GM21737 (cell line): ENCODE results near the gene LRRTM2.
"Not testable (repeated sequence)": the region's sequence is repeated elsewhere in the genome, so short reads cannot be mapped to it uniquely, and the experiment has no call there.

Experiments used
- ATAC-seq: cut with Tn5 transposase; IDR thresholded peaks from one replicate; pipeline ENCODE4 v1.9.1; 2021; ENCODE audit warnings: mild to moderate bottlenecking, moderate library complexity; ENCODE audit not compliant: unreplicated experiment

LRRTM2 gene

DNA sequence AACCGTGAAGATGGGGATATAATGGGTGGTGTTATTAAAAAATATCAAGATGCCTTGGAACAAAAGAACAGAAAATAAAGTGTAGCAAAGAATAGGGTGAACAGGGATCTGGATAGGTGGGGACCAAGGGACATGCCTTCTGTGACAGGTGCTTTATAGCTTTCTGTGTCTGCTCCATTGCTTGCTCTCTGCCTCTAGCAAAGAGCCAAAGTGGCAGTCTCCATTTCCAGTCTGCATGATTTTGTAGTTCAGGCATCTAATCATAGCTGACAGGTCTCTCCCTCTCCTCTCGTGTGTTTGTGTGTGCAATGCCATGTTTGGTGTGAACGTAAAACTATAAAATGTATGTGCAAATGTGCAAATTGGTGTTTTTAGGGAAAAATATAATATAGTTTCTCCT lies 35.0 kb downstream of the LRRTM2 start:
- ATAC-seq, result no peak

DNA sequence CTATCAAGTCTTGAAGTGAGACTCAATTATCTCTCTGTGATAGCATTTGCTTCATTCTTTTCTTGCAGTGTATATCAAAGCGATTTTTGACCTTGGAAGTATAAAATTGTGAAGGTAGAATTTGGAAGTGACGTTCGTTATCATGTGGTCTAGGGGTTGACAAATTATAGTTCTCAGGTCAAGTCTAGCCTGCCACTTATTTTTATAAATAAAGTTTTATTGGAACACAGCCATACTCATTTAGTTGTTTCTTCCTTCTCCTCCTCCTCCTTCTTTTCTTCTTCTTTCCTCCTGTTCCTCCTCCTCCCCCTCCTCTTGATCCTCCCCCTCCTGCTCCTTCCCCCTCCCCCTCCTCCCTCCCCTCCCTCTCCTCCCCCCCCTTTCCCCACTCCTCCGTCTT lies 38.0 kb downstream of the LRRTM2 start:
- no peak for ATAC-seq

DNA sequence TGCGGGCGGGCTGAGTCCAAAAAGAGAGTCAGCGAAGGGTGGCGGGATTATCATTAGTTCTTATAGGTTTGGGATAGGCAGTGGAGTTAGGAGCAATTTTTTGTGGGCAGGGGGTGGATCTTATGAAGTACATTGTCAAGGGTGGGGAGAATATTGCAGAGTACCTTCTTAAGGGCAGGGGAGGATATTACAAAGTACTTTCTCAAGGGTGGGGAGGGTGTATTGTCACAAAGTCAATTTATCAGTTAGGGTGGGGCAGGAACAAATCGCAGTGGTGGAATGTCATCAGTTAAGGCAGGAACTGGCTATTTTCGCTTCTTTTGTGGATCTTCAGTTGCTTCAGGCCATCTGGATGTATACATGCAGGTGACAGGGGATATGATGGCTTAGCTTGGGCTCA lies 40.3 kb downstream of the LRRTM2 start:
- ATAC-seq, result not testable (repeated sequence)

DNA sequence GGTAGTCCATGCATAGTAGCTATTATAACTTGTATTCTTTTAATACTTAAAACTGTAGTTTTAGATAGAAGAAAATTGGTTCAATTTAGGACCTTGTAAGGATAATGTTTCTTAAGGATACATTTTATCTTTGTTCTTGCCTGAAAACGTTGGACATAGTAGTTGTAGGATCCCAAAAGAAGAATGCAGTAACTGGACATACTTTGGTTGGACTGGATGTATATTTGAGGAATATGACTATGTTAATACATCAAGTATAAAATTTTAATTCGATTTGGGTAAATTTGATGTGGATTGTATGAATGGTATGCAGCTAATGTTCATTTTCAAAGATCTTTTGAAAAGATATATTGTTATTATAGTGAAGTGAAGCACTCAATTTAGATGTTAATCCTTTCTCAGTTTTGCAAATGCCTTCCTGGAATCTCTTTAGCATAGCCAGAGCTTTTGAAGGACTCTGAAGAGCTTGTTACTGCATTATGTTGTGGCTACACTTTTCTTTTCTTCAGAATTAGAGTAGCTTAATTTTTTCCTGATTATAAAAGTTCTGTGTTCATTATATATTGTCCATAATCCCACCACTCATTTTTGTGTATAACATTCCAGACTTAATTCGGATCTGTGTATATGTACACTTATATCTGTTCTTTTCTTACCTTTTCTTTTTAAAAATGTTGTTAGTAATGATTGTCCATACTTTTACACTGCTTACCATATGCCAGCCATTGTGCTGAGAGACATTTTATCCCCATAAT lies 41.2 kb downstream of the LRRTM2 start:
- ATAC-seq, result no peak

DNA sequence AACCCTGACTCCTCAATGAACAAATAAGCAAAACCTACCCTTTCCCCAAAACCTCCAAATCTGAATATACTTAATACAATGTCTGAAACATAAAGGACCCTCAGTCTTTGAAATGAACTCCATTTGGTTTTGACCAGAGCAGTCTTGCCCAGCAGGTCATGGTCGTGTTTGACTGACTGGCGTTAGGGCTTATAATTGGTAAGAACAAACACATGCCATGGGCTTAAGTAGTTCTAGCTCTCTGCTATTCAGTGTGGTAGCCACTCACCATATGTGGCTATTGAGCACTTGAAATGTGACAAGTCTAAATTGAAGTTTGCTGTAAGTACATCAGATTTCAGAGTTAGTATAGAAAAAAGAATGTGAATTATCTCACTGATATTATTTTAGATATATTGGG lies 42.1 kb downstream of the LRRTM2 start:
- no peak for ATAC-seq

DNA sequence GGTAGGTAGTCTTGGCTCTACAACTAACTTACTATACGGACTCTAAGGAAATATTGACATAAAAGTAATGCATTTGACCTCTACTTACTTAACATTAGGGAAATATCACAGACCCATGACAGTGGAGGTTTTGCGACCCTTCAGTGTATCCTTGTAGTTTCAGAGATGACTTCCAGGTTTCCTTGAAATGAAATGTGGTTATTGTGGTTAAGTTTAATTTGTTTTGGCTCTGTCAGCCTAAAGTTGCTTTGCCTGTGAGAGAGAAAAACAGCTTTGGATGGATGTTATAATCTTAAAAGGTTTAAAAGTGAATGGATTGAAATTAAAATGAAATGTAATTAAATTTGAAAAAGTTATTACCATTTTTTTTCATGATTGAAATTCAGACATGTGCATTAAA lies 42.9 kb downstream of the LRRTM2 start:
- no peak for ATAC-seq

DNA sequence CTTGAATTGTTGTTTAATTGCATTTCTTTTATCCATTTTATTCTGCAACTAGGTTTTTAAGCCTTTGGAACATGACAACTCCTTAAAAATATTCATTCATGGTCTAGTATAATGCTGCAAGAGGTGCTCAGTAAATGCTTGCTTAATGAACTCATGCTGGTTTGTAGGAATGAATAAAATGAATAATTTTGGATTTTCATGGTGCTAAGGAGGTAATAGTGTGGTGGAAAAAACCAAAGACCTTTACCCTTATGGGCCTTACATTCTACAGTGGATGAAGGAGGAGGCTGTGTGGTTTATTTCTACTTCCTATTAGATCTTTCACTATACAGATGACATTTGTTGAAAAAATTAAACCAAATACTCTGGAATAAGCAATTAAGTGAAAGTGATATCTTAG lies 43.4 kb downstream of the LRRTM2 start:
- ATAC-seq, result no peak

DNA sequence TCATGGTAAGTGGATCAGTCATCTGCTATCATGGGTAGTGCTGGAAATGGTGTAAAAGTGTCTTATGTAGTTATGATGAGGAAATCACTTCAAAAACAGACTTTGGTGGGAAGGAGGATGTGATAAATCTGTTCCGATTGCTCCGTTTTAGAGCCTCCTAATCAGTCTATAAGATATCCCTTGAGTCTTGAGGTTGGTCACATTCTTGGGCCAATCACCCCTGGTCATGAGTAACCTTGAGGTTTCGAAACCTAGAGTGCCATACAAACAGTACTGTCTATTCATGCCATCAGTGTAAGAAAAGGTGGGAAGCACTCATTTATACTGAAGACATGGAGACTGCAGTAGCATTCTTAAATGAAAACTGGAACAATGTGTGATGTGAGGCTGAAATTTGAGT lies 45.8 kb downstream of the LRRTM2 start:
- ATAC-seq, result no peak

DNA sequence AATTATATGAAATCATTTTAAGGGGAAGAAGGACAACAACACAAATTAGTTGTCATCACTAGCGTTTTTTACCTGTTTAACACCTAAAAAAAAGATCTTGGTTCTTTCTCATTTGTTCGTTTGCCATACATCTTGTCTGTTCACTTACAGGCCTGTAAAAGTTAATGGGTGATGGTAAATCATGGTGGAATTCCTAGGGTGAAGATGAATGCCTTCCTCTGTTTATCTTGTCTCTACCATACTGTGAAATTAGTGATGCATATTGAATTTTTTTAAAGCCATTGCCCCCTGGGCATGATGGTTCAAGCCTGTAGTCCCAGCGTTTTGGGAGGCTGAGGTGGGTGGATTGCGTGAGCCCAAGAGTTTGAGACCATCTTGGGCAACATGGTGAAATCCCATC lies 46.6 kb downstream of the LRRTM2 start:
- no peak for ATAC-seq

DNA sequence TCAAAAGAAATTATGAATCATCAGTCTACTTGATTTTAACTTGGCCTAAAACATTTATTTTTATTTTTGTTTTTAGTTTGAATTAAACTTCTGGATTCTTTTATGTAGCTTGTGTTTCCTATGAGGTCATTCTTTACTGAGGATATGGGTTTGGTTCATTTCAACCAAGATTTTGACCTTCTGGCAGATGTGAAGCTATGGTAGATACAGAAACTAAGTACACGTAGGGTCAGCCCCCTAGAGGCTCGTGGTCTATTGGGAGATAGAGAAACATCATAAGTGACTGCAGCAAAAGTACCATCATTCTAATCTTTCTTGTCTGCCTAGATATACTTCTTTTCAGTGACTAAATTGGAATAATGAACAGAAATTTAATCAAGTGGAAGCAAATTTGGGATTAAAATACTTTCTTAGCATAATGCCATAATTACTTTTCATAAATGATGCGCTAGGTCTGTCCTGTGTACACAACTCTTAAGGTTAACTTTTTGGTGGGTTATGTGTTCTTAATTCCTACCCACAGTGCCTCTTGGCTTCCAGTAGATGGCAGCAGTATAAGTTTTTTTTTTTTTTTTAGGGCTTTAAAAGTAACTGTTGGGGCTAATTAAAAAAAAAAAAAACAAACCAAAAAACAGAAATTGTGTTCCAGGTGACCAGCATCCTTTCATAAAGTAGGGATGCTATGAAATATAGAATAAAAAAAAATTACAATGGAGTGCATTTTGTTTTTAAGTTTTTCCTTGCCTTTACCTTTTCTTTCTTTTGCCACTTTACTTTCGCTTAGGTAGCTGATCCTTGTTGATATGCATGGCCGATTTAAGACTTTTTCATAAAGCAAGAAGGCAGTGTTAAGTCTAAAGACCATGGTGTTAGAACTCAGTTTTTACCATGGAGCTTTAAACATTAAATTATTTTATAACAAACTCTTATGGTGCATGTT lies 49.9 kb downstream of the LRRTM2 start:
- ATAC-seq, result no peak

DNA sequence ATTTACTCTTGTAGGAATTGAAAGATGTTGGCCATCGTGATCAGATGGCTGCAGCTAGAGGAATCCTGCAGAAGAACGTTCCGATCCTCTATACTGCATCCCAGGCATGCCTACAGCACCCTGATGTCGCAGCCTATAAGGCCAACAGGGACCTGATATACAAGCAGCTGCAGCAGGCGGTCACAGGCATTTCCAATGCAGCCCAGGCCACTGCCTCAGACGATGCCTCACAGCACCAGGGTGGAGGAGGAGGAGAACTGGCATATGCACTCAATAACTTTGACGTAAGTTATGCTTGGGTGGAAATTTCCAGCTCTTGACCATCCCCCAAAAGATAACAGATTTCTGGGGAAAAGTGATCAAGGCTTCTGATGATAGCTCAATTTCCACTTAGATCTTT lies 50.6 kb downstream of the LRRTM2 start:
- no peak for ATAC-seq

DNA sequence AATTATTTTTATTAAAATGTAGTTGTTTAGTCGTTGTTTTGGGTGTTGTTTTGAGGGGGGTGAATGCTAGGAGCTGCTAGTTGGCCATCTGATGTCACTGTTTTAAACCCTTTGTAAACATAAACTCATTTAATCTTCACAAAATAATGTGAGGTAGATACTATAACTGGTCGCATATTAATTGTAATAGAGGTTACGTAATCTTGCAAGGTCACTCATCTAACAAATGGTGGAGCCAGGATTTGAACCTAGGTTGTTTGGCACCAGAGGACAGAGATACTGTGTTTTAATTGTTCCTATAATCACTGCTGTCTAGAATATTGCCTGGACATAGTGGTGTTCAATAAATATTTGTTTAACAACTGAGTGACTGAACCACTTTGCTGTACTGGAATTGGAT lies 54.4 kb downstream of the LRRTM2 start:
- ATAC-seq, result no peak

DNA sequence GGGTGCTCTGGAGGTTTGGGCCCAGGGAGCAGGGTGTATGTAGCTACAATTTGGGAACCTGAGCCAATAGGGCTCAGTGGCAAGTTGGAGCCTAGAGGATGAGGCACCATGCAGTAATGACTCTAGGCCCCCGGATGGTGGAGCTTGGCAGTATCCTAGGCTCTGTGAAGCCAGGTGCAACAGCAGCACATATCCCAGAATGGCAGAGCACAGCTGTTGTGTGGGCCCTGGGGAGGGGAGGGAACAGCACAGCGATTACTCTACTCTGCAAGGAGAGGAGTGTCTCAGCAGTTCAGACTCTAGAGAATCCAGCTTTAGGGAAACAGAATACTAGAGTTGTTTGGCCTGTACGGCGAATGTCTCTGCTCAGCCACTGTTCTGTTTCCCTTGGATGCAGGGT lies 56.1 kb downstream of the LRRTM2 start:
- no peak for ATAC-seq
